Loucy (cell line): ENCODE results near the gene KAT8.

Source experiments
- H2AFZ ChIP-seq: fragments of 200-600 bp; sonication (generic); 2 replicates; pipeline ENCODE4 v1.6.0; 2016; ENCODE audit warnings: antibody characterized with exemption, mild to moderate bottlenecking, low read length, moderate library complexity
- H3F3A ChIP-seq: fragments of 200-600 bp; 2 replicates; pipeline ENCODE4 v1.6.0; 2016; ENCODE audit warnings: antibody characterized with exemption, low read depth, mild to moderate bottlenecking
- H3K27me3 ChIP-seq: fragments of 200-600 bp; sonication (generic); 2 replicates; pipeline ENCODE4 v1.6.1; 2014; ENCODE audit warnings: low read length, mild to moderate bottlenecking; ENCODE audit not compliant: insufficient read depth, poor library complexity, severe bottlenecking
- H3K36me3 ChIP-seq: fragments of 200-600 bp; sonication (generic); 2 replicates; pipeline ENCODE4 v1.6.1; 2016; ENCODE audit warnings: low read length; ENCODE audit not compliant: insufficient read depth
- H3K4me1 ChIP-seq: fragments of 200-600 bp; sonication (generic); 2 replicates; pipeline ENCODE4 v1.5.1; 2014; ENCODE audit warnings: low read length, mild to moderate bottlenecking; ENCODE audit not compliant: insufficient read depth, poor library complexity, severe bottlenecking
- H3K4me2 ChIP-seq: fragments of 200-600 bp; sonication (generic); 2 replicates; pipeline ENCODE4 v1.6.0; 2014; ENCODE audit warnings: antibody characterized with exemption, low read length, low read depth, mild to moderate bottlenecking; ENCODE audit not compliant: poor library complexity, severe bottlenecking
- H3K4me3 ChIP-seq: fragments of 200-600 bp; sonication (generic); 2 replicates; pipeline ENCODE4 v1.5.1; 2014; ENCODE audit warnings: low read length, mild to moderate bottlenecking, mixed read lengths; ENCODE audit not compliant: poor library complexity, severe bottlenecking
- H3K79me2 ChIP-seq: fragments of 200-600 bp; sonication (generic); 2 replicates; pipeline ENCODE4 v1.6.1; 2014; ENCODE audit warnings: low read length; ENCODE audit not compliant: insufficient read depth
- H3K9ac ChIP-seq: fragments of 200-600 bp; sonication (generic); 2 replicates; pipeline ENCODE4 v1.6.0; 2014; ENCODE audit warnings: mild to moderate bottlenecking, low read depth, low read length, moderate library complexity; ENCODE audit not compliant: poor library complexity, severe bottlenecking
- H3K9me2 ChIP-seq: fragments of 200-600 bp; sonication (generic); replicated peaks from 2 replicates; pipeline ENCODE4 v1.6.1; 2016; ENCODE audit warnings: low read depth, low read length, mixed read lengths
- H3K9me3 ChIP-seq: fragments of 200-600 bp; sonication (generic); 2 replicates; pipeline ENCODE4 v1.6.1; 2014; ENCODE audit warnings: mild to moderate bottlenecking, antibody characterized with exemption, low read length, low read depth; ENCODE audit not compliant: insufficient read depth
- H4K20me1 ChIP-seq: fragments of 200-600 bp; sonication (generic); 2 replicates; pipeline ENCODE4 v1.6.0; 2014; ENCODE audit warnings: antibody characterized with exemption, low read length, mild to moderate bottlenecking; ENCODE audit not compliant: insufficient read depth, poor library complexity, severe bottlenecking
- CTCF ChIP-seq: fragments of 200-600 bp; sonication (generic); conservative IDR thresholded peaks from 2 replicates; pipeline ENCODE4 v1.5.1; 2014; ENCODE audit warnings: mild to moderate bottlenecking, antibody characterized with exemption, low read length
- EZH2phosphoT487 ChIP-seq: fragments of 200-600 bp; IDR thresholded peaks from 2 replicates; pipeline ENCODE4 v1.6.1; 2018; ENCODE audit warnings: antibody characterized with exemption, mild to moderate bottlenecking, moderate library complexity, borderline replicate concordance

Gene KAT8

GRCh38 chr16:31080756-31081419 is 36.6 kb upstream of the KAT8 start:
- peaks cover 5% of the 10 kb centered on the region for H3K4me1 ChIP-seq
- H3K4me3 ChIP-seq = no peak overlapping the region
- H2AFZ ChIP-seq = no peak overlapping the region
- peaks cover 45% of the 10 kb centered on the region for H3K79me2 ChIP-seq
- H3F3A ChIP-seq = no peaks in the 10 kb centered on the region
- H3K9me2 ChIP-seq = no peaks in the 10 kb centered on the region
- H4K20me1 ChIP-seq = peaks cover 41% of the 10 kb centered on the region
- H3K9me3 ChIP-seq = no peaks in the 10 kb centered on the region
- TF ChIP-seq EZH2phosphoT487 = no peak
- no peak for TF ChIP-seq CTCF
- H3K27me3 ChIP-seq = no peaks in the 10 kb centered on the region
- no peak overlapping the region for H3K9ac ChIP-seq
- H3K36me3 ChIP-seq = peaks cover 38% of the 10 kb centered on the region; the same call in 1 of the 2 replicates
- peak overlapping the region; percentile 27 for H3K4me2 ChIP-seq

DNA sequence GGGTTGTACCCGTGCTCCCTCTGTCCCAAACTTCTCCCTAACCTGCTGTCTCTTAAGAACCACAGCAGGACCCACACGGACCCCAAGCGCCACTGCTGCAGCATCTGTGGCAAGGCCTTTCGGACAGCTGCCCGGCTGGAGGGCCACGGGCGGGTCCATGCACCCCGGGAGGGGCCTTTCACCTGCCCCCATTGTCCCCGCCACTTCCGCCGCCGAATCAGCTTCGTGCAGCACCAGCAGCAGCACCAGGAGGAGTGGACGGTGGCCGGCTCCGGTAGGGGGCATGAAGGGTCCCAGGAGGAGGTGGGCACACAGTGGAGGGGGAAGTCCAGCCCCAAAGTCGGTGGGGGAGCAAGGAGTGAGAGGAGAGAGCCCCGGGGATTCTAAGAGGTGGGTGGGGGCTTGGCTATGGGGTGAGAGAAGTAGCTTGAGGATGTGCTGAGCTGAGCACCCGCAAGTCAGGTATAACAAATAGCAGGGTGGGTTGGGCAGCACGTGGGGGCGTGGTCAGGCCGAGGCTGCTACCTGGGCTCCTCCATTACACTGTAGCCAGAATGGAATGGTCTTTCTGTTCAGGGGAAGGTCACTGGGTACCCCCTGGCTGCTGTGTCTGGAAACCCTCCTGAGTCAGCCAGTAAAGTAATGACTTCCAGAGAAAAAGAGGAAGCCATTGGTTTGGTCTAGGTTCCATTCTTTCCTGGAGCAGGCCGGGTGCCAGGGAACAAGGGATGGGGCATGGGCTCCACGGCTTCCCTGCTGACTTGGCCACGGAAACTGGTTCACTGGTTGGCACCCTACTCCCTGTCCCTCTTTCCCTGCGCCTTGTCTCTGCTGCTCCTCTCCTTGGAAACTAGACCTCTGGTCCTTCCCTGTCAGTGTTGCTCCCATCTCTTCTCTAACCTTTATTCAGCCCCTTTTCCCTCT is 35.8 kb upstream of the KAT8 start:
- Histone ChIP-seq H3K4me2 (peak overlapping the region; percentile 27), H3K9me3 (no peaks in the 10 kb centered on the region), H3K27me3 (no peaks in the 10 kb centered on the region), H3K79me2 (peaks cover 37% of the 10 kb centered on the region), H2AFZ (no peak overlapping the region), H3K9me2 (no peaks in the 10 kb centered on the region), H3K9ac (no peak overlapping the region), H3F3A (no peaks in the 10 kb centered on the region), H3K36me3 (peaks cover 37% of the 10 kb centered on the region; the same call in 1 of the 2 replicates), H3K4me1 (peaks cover 4% of the 10 kb centered on the region), H3K4me3 (no peak overlapping the region), H4K20me1 (peaks cover 33% of the 10 kb centered on the region)
- no peak for TF ChIP-seq CTCF
- no peak for TF ChIP-seq EZH2phosphoT487

DNA sequence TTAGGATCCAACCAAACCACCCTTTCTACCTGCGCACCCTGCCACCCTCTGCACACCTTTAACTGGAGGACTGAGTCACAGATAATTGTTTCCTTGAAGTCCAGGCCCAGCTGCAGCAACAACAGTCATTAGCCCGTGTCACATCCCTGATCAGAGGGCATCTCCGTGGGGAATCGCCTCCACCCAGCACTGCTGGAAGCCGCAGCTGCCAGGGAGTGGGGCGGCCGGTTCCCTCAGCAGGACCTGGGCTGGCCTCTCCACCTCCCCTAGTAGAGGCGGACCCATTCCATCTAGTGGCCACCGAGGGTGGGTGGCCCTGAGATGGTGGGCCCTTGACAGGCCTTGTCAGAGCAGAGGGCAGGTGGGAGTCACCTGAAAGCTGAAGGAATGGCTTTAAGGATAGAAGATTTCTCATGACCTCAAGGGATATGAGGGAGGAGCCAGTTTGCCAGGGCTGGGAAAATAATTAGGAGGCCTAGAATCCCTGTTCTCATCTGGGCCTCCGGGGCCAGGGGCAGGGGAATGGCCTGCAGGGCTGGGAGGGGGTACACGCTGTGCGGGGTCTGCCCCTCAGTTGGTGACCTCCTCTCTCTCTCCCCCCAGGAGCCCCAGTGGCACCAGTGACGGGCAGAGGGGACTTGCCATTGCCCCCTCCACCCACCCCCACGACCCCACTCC is 35.0 kb upstream of the KAT8 start:
- no peak overlapping the region for H2AFZ ChIP-seq
- no peak overlapping the region for H3K4me3 ChIP-seq
- H3K27me3 ChIP-seq = no peaks in the 10 kb centered on the region
- no peak overlapping the region for H3K9ac ChIP-seq
- no peaks in the 10 kb centered on the region for H3K9me2 ChIP-seq
- H3K9me3 ChIP-seq = no peaks in the 10 kb centered on the region
- TF ChIP-seq CTCF = no peak
- no peak for TF ChIP-seq EZH2phosphoT487
- H3K36me3 ChIP-seq = peaks cover 29% of the 10 kb centered on the region; the same call in 1 of the 2 replicates
- H3K79me2 ChIP-seq = peaks cover 29% of the 10 kb centered on the region
- H3F3A ChIP-seq = no peaks in the 10 kb centered on the region
- peaks cover 27% of the 10 kb centered on the region for H4K20me1 ChIP-seq
- H3K4me1 ChIP-seq = peaks cover 4% of the 10 kb centered on the region
- no peak overlapping the region for H3K4me2 ChIP-seq
